Stimulated activated CD8-positive, alpha-beta memory T cell treated with anti-CD3 and anti-CD28 coated beads, Interleukin-7, amount 100 ng/mL, for 4 hours (primary cell): ENCODE measurements around the gene MAML3.

Experiments used
- DNase-seq, 2 donors: peaks; one replicate each; pipeline ENCODE4 v3.0.0-alpha.2; 2020; ENCODE audit warnings: low read depth in 2 of 2

MAML3 gene

DNA sequence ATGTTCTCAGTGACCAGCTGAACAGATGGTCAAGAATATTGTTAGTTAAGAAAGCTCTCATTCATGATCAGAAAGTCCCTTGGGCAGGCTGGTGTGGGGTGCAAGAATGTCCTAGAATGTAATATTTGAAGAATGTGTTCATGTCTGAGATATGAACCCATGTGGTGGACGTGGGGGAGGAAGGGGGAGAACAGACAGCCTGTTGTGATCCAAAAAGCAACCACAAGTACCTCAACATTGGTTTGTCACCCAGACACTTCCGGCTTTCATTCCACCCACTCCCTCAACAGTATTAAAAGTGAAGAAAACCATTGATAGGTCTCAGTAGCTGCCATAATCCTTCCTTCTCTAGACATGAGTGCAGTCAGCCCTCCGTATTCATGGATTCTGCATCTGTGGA lies 82.2 kb downstream of the MAML3 start:
- peak; percentile 59 to 64 for DNase-seq

DNA sequence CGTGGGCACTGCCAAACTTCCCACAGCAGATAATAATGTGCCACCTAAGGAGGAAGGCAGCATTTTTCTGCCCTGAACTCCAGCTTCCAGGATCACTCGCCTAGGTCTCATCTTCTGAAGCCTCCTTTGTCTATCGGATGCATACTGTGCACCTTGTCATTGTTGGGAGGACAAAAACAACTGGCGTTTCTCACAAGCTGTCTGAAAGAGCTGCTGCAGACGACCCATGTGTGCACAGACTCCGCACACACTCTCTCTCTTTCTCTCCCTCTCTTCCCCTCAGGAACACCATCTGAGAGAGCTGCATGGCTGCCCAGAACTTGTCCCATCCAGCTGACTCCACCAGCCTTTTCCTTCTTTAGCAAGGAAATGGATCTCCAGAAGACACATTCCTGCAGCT lies 83.0 kb downstream of the MAML3 start:
- no peak for DNase-seq

DNA sequence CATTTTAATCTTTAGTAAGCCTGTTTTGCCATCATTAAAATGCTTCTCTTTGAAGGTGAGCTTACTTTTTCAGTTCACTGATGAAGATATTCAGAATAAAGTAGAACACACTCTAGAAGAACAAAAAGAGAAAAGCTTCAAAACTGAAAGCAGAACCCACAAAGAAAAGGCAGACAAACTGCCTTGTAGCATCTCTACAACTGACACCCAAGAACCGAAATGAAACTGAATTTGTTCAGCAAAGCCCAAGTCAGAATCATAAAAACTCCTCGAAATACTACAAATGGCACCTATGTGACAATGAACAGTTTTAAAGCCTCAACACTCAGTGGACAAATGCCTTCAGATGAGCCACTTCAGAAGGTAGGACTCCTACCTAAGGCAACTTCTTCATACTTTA lies 83.6 kb downstream of the MAML3 start:
- no peak for DNase-seq

DNA sequence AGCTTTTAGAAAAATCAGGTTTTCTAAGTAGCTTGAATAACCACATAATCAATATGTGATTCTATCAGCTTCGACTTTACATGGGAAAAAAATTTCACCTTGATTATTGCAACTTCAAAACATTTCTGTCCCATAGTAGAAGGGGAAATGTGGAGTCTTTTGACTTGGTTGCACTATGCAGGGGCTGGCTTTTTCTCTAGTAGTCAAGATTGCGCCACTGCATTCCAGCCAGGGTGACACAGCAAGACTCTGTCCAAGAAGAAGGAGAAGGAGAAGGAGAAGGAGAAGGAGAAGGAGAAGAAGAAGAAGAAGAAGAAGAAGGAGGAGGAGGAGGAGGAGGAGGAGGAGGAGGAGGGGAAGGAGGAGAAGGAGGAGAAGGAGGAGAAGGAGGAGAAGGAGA lies 84.9 kb downstream of the MAML3 start:
- DNase-seq = no peak

DNA sequence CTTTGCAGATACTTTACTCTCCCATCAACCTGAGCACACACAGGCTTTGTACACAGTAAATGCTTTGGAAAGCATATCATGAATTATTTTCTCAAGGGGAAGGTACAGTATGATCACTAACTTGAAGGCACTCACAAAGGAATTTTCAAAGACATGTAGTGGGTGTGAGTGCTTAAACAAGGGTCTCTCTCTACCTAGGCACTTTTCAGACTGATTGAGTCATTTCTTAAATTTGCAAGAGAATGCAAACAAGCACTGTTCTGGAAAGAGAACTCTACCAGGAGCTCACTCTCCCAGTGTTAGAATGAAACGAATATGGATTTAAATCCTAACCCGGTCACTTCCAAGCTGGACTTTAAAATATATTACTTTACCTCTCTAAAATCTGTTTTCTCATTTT lies 85.7 kb downstream of the MAML3 start:
- DNase-seq = no peak

DNA sequence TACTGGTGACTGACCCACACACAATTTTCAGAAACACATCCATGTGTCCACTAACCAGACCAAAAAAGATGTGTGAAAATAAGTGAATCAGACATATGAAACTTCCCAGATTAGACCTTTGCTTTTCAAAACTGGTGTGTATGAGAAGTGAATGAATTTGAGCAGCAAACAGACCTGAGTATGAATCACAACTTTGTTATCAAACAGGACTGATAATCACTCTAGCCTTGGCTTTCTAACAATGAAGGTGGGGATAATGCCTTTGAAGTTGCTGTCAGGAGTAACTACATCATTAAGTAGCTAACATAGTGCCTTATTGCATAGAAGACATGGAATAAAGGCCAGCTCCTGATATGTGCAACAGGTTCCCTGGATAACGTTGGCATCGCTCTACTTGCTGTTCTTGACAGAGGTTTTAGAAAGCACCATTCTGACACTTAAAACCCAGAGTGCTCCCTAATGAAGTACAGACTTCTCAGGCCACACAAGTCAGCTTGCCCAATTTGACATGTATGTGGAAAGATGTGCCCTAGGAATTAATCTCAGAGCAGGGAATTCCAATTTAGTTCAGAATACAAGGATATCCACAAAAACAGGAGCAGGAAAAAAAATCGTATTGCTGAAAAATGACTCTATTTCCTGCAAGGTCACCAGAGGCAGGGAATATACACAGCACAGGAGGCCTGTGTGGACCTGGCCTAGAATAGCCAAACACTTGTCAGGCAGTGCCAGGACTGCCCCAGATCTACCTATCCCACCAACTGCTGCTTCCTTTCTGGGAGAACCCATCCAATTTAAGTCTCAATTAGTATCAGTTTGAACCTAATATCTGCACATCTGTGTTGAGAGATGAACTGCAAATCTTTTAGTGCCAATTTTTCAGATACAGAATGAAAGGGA lies 87.7 kb downstream of the MAML3 start:
- no peak for DNase-seq

DNA sequence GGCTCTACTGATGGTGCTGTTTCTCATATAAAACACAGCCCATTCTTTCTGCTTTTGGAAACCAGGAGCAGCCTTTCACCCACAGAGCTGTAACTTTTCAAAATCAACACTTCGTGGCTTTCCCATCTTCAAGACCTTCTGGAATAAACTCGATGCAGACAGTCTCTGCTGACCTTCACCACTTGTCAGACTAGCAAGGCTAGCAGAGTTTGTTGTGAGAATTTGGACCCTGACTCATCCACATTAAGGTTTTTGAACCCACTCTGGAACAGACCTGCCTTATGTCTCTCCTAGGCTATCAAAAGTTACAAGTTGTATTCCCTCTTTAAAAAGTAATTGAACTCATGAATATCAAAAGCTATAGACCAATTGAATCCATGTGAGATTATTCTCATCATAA lies 88.6 kb downstream of the MAML3 start:
- DNase-seq = no peak

DNA sequence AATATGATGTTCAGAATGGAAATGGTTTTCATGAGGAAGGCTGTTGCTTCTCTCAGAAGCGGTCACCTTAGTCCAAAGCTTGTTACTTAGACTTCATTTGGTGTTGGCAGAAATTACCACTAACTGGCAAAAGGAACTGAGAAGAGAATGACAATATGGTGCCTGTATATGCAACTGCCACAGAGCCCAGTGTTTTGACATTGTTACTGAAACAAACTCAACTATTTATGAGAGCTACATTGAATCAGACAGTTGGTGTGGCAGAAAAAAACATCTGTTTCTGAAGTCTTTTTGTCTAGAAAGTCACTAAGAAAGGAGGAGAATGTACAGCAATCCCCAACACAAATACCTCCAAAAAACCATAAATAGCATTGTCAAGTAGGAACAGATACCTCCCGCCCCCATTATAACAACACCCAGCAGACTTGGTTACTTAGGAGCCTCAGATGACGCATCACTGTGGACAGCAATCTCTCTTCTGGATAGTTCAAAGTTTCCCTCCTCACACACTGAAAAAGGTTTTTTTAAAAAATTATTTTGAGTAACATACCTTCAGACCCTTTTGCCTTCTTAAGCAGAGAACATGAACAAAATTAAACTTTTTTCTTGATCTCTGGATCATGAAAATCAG lies 92.2 kb downstream of the MAML3 start:
- no peak for DNase-seq

DNA sequence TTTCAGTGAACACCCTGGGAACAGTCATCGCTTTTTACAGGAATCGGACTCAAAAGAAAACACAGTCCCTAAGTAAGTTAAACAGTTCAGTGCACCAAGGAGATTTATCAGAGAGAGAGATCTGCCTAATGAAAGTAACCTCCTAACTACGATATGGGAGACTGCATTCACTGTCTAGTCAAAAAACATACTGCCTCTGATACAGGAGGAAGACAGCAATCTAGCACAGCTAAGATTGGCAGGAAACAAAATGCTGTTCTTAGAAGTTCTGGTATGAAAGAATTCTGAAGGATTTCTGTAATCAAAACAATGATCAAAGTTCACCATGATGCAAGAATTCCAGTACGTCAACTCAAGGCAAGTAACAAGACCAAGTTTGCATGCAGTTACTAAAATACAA lies 92.8 kb downstream of the MAML3 start:
- DNase-seq = no peak

DNA sequence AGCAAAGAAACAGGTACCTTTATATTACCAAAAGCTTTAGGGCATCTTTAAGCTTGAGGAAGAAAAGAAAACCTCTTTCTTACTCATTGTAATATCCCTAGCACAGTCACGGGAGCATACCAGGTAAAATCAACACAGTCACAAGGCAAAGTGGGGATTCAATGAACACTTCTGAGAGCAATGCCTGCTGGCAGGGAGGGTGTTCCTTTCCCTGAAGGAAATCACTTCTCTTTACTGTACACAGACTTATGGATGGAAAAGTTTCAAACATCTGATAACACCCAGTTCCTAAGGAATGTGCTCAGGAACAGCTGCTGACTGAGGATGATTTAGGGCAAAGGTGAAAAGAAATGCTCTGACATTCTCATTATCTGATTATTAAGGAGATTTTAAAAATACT lies 94.8 kb downstream of the MAML3 start:
- no peak for DNase-seq

DNA sequence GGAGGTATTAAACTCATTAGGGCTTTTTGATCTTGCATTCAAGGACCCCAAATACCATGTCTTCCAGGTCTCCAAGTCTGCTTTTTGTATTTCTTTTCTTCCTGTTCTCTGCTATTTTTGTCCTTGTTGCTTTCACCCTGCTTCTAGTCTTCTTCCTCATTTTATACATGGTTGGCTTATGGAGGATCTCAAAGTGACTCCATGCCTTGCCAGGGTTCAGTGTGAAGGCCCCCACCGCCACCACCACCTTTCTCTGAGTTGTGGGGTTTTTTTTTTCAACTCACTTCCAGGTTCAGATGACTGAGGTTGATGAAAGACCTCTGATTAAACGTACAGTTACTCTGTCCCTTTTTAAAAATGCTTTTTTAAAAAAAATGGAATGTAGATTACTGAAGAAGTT lies 96.3 kb downstream of the MAML3 start:
- DNase-seq = no peak

DNA sequence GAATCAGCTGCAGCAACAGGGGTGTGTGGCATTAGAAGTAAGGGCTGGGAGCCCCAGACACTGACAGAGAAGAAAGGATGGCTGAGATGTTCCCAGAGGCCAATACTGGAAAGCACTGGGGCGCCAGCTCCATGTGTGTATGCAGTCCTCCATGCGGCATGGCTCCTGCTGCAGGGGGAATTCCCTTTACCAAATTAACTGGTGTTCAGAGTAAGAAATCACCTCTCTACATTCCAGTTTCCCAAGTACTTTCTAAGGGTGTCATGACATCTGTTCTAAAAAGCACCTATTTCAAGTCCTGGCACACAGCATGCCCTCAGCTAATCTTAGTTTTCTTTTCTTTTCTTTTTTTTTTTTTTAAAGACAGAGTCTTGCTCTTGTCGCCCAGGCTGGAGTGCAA lies 98.0 kb downstream of the MAML3 start:
- DNase-seq = no peak

DNA sequence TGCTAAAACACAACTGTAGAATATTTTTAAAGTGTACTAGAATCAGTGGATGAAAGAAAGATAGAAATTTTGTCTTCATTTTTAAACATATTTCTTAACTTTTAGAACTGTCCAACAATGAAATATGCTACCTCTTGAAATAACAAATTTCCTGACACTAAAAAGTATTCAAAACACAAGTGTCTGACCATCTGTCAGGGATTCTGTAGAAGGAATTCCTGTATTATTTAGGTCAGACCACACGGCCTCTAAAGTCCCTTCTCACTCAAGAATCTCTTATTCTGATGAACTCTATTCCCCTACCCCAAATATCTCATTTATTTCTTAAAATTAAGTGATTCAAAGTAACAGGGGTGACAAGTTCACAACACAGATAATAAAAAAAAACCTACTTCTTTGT lies 99.1 kb downstream of the MAML3 start:
- no peak for DNase-seq

DNA sequence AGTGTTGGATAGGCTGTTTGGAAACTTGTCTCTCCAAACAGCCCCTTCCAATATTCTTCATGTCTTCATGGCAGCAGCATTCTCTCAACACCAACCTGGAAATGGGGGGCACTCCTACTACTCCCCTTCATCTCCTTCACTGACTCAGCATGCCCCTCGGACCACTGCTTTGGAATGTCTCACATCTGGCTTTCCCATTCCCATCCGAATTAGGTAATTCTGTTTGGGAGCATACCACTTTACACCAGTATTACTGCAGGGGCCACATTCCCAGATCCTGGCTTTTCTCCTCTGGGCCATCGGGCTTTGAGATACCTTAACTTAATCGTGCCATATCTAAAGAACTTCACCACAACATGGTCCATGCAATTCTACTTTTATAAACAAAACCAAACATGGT lies 100.8 kb downstream of the MAML3 start:
- no peak for DNase-seq

DNA sequence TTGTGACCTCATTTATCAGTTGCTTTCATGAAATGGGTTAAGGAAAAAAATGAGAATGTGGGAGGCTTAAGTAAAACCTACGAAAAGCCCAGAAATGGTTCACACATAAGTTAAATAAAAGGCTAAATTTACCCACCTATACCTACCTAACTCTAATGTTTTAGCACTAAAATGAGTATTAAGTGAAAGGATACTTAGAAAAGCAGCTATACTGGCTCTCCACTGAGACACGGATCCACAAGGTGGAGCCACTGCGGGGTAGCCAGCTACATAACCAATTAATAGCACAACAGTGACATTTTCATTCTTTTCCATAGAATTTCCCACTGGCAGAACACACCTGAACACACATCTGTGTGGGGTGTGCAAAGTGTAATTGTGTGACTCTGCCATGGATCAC lies 101.9 kb downstream of the MAML3 start:
- peak in 1 of 2 donors; percentile 11 for DNase-seq

DNA sequence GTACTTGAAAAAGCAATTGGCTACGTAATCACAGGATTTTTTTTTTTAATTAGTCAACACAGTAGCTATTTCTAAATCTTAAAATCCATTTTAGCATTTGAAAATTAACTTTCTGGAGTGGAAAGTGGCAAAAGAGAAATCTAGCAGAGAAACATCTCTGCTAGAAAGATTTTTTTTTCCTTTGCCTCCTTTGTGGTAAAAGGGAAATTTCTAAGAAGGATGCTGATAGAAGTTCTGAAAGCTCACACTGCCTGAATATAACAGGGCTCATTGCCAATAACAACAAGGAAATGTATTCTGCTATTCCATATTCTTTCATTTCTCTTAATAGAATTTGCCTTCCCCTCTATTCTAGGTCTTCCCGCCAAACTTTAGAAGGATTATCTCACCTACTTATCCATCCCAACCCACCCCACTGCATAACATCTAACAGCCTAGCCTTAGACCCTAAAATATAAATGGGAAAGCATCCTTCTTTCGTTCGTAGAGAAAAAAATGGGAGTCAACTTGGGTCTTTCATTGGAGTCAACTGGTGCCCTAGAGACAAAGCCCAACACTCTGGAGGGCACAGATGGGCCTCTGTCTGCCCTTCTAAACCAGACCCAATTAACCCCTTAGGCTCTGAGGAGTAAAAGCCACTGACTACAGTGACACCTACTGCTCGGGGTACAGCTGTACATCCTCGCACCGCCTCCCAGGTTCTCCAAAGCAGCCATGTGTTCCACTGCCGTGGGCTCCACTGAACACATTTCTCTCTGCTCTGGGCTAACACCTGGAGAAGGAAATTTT lies 103.9 kb downstream of the MAML3 start:
- no peak for DNase-seq

DNA sequence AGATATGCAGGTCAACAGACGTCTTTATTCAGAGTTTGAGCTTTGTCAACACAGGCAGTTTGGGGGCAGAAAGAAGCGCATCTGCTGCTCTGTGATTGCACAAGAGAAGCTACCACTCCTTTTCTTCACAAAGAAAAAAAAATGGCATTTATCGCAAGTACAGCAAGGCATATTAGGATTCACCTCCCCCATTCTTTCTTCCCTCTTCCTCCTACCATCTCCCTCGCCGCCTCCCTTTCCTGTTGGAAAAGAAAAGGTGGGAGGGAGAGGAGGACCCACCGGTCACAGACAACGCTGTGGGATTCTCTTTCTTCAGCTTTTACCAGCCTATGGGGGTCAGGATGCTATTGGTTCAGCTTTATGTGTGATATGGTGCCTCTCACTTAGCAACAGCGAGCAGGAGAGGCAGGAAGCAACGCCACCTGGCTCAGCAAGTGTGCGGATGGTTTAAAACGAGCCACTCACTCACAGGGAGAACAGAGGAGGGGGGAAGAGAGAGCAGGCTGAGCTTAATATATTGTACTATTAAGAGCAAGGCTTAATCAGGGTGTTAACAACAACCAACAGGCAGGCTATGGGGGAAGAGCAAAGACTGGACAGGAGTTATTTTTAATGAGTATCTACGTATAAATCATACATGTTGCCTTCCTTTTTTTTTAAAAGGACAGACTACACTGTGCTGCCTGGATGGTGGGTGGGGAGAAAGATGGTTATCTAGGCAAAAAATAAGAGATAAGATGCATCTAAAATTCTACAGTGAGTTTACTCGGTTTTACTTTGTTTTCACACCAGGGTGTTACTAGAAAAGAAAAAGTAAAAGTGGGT lies 104.7 kb downstream of the MAML3 start:
- peak in 1 of 2 donors; percentile 29 for DNase-seq

DNA sequence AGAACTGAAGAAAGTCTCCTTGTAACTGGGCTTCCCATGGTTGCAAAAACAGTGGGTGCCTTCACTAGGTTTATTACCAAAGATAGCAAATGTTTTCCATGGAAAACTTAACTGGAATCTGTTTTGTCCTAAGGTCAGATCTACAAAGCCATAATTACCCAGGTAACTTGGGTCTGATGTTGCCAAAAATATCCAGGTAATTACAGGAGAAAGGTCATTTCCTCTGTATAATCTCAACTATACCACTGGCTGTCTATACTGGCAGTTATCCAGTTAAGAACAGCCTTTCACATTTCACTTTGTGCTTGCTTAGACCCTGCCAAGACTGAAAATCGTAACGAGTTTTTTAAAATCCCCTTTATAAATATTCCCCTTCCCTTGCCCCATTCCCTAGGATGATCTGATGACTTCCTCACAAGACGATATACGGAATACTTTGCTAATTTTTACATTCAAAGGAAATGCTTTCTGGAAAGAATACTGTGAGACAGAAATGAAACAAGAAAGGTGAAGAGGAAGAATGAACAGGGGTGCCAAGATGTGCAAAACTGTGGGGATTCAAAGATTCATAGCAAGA lies 105.5 kb downstream of the MAML3 start:
- DNase-seq = no peak

DNA sequence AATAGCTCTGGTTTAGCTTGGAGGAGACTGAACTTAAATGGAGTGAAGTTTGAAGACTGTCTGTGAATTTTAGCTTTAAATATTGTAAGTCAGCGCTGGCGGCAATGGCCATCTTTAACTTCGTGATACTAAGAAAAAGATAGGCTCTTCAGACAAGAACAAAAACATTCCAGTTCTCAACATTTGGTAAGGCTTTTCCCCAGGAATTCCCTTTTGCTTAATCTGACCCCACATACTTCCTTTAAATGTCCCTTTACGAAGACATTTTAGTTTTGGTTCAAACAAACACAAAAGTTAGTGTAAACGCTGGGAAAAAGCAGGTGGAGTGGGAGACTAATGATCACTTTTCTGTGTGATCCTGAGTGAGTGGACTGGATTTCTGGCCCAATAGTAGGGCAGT lies 106.2 kb downstream of the MAML3 start:
- no peak for DNase-seq

DNA sequence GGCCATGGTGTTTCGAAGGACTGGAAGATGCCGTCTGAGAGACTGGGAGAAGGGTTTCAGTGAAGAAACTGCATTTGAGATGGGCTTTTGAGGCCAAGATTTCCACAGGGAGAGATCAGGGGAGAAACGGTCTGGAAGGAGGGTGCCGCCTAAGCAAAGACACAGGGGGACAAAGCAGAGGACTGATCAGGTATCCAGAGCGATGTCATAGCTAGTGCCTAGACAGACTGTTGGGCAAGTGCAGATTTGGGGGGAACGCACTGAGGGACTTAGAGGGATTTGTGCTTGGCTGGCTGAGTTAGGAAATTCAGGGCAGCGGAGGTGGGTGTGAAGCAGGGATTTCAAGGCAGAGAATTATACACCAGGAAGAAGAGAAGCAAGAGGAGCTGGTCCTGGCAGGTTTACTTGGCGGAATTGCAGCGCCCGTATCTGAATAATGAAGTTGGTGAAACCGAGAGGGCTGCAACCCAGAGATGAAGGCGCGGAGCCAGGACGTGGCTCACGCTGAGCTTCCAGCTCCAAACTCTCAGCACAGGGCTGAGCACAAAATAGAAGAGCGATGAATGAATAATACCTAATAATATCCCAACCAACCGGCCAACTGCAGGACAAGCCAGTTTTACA lies 106.9 kb downstream of the MAML3 start:
- no peak for DNase-seq

DNA sequence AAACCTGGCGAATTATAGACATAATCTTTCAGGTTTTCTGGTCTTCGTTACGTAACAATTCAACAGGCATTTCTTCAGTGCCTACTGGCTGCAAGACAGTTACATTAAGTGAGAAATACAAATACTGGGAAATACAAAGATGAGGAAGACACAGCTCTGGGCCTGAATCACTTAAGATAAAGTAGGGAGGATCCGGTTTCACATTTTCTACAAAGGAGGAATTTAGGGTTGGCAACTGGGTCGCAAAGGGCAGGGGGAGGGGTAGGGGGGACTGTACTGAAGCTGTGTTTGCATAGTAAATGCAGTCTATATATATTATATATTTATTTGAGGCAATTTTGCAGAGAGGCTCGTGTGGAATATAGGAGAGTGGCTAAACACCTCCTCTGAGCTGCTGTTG lies 107.4 kb downstream of the MAML3 start:
- DNase-seq = no peak
